ENCODE data around the gene E2F6. TPM values are rescaled to one million over a fixed set of nuclear protein-coding genes. Genes with fewer than 3 reads are reported as not detected.

The E2F6 gene
- total and polyA plus RNA-seq, 2 of the 8 experiments (the other 6 are each of a cell fraction or from before 2014, with no cell fraction given) = 8.3 to 14.9 TPM

DNA sequence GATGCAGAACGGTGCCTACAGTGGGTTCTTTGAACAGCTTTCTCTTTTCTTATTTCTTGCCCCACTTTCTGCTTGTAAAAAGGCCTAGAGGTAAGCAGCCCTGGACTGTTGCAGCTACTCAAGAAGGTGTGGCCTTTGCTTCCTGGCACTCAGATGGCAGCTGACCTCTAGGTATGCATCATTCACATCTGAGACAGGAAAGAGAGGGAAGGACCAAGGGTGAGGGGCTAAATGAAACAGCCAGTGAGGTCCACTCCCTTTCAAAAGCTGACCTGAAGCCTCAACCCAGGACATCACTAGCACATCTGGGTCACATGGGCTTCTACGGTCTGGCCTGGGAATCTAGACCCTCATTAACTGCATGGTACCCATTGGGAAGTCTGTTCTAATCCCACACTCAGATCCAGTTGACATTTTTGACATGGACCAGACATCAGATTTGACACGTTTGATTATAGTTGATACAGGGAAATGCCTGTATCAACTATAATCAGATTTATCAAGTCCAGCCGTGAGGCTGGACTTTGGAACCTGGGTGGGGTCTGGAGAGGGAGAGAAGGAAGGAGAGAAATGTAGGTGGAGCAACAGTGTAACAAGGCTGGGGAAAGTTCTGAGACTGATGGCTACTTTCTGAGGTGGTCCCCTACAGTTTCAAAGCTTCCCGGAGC lies 60.2 kb downstream of the E2F6 start:
- no peaks in the 10 kb centered on the region for H3K23me2 ChIP-seq (ENCODE audit: low read depth, low read length)
- POLR2A ChIA-PET (ENCODE audit: partially characterized antibody) = no interaction called here
- no peak overlapping the region for H3K18ac ChIP-seq (ENCODE audit: extremely low read depth, low read length)
- no peak for DNase-seq (ENCODE audit: low read depth in 1 of 2, low spot score in 2 of 2)
- H3K4me1 ChIP-seq (replicated peaks in 1 of 4; ENCODE audit: control insufficient read depth in 3 of 4, insufficient read depth in 4 of 4, low read length in 3 of 4) = peaks cover 0 to 6% (median 0%) of the 10 kb centered on the region in 4 experiments; a peak in 2 of 7 replicates
- no peak for FAIRE-seq
- H3K9me3 ChIP-seq (ENCODE audit: insufficient read depth in 2 of 2, low read depth in 1 of 2, low read length in 1 of 2) = no peaks in the 10 kb centered on the region; a peak in 1 of 4 replicates
- no peak for TF ChIP-seq CBX5 (IDR thresholded peaks at IDR 0.05; ENCODE audit: low read depth, low read length)
- TF ChIP-seq RAD21 (IDR thresholded peaks at IDR 0.05 in 1 of 2, conservative IDR thresholded peaks at IDR 0.05 in 1 of 2; ENCODE audit: low read depth in 2 of 2, low read length in 2 of 2) = no peak
- TF ChIP-seq POLR2AphosphoS5 (IDR thresholded peaks at IDR 0.05; ENCODE audit: low read depth, low read length) = no peak
- TF ChIP-seq JUN (IDR thresholded peaks at IDR 0.05; ENCODE audit: low read depth, low read length) = no peak
- TF ChIP-seq POU5F1 (IDR thresholded peaks at IDR 0.05; ENCODE audit: low read depth, low read length) = no peak
- no peak for TF ChIP-seq JUND (IDR thresholded peaks at IDR 0.05; ENCODE audit: low read length)
- H4K20me1 ChIP-seq (replicated peaks in 1 of 2; ENCODE audit: control insufficient read depth in 1 of 2, insufficient read depth in 2 of 2, low read length in 2 of 2) = no peaks in the 10 kb centered on the region
- no peak overlapping the region for H2BK20ac ChIP-seq (ENCODE audit: low read length)
- no peak overlapping the region for H2AFZ ChIP-seq (ENCODE audit: low read length)
- H2BK5ac ChIP-seq (ENCODE audit: low read depth, low read length) = no peak overlapping the region
- no peak overlapping the region for H4K8ac ChIP-seq (ENCODE audit: extremely low read depth, insufficient read depth, low read length)
- H2BK120ac ChIP-seq (replicated peaks; ENCODE audit: low read depth, low read length) = no peak overlapping the region
- no peak overlapping the region for H3K23ac ChIP-seq (ENCODE audit: insufficient read length)
- H3K4ac ChIP-seq (replicated peaks; ENCODE audit: insufficient read length, low read depth, low read length) = no peak overlapping the region
- CTCF ChIA-PET (ENCODE audit: partially characterized antibody) = interaction anchor here (3.2 to 3.9 kb wide), 2 partner anchors 171 to 272 kb away, joined by 9 to 21 read pairs; a partner anchor contains a TSS
- H3K27me3 ChIP-seq (replicated peaks in 1 of 4; ENCODE audit: control insufficient read depth in 3 of 4, extremely low read depth in 1 of 4, insufficient read depth in 3 of 4, low read length in 3 of 4) = no peaks in the 10 kb centered on the region
- H3K79me1 ChIP-seq (ENCODE audit: low read depth, low read length) = no peaks in the 10 kb centered on the region
- H3K79me2 ChIP-seq (ENCODE audit: control insufficient read depth in 1 of 2, insufficient read depth in 2 of 2, low read length in 2 of 2) = no peaks in the 10 kb centered on the region
- no peak overlapping the region for H2BK12ac ChIP-seq (ENCODE audit: low read depth, low read length)
- no peak overlapping the region for H3K14ac ChIP-seq (ENCODE audit: insufficient read length)
- no peak overlapping the region for H4K91ac ChIP-seq (replicated peaks; ENCODE audit: insufficient read length, low read length)
- no peak overlapping the region for H3K4me2 ChIP-seq (ENCODE audit: insufficient read depth in 1 of 2, low read depth in 2 of 2, low read length in 2 of 2)
- H3K36me3 ChIP-seq (ENCODE audit: control insufficient read depth in 2 of 4, insufficient read depth in 4 of 4, low read length in 3 of 4) = no peaks in the 10 kb centered on the region
- H2BK15ac ChIP-seq (ENCODE audit: low read length) = no peak overlapping the region
- 92% methylated on average over 5 of the region's 5 CpGs; no CpG with 5 or more reads in 1 of the 2 experiments for WGBS, 2 experiments (ENCODE audit: extremely low coverage in 1 of 2, insufficient coverage in 1 of 2, insufficient read length in 1 of 2, insufficient replicate concordance in 2 of 2, low coverage in 1 of 2, low lambda C conversion rate in 2 of 2, missing lambda C conversion rate in 1 of 2)
- H4K5ac ChIP-seq (ENCODE audit: insufficient read length, low read depth, low read length) = no peak overlapping the region
- no peak overlapping the region for H3K56ac ChIP-seq (replicated peaks; ENCODE audit: insufficient read length, low read depth, low read length)
- H3K9ac ChIP-seq (replicated peaks in 1 of 4; ENCODE audit: extremely low read depth in 1 of 4, low read depth in 3 of 4, low read length in 3 of 4) = no peak overlapping the region
- H3K27ac ChIP-seq (ENCODE audit: low read depth, low read length) = no peak overlapping the region
- peak overlapping the region; percentile 2; the same call in 1 of the 2 replicates for H2AK5ac ChIP-seq (ENCODE audit: low read depth, low read length)
- H3K4me3 ChIP-seq (ENCODE audit: extremely low read depth in 1 of 4, insufficient read depth in 2 of 4, low read depth in 3 of 4, low read length in 4 of 4) = no peak overlapping the region

All from H1 (cell line).